A673 (cell line): ENCODE data around the gene GATAD2A. TPM values are rescaled to one million over a fixed set of nuclear protein-coding genes. Genes with fewer than 3 reads are reported as not detected.

Source experiments
- BruUV-seq: library from RNA; stranded (reverse); fragments of 400-500 nt; replicated peaks from 2 replicates; lab custom pipeline; 2021; lab: Mats Ljungman, UMichigan
- CTCF ChIA-PET: fragments of 300-600 bp; sonication (Branson Sonifier 250); formaldehyde crosslinking; loops from one replicate; lab custom pipeline; 2022; ENCODE audit warnings: antibody characterized with exemption; lab: Charles Lee
- POLR2A ChIA-PET: fragments of 300-600 bp; sonication (Branson Sonifier 250); formaldehyde crosslinking; loops from one replicate; lab custom pipeline; 2022; ENCODE audit warnings: antibody characterized with exemption; ENCODE audit not compliant: low non-redundant PET; lab: Charles Lee
- DNase-seq: peaks from one replicate; pipeline ENCODE4 v3.0.0-alpha.2; 2015; ENCODE audit warnings: low spot score
- H3K27ac ChIP-seq: fragments of 200-600 bp; sonication (generic); 2 replicates; pipeline ENCODE4 v1.5.1; 2016; ENCODE audit warnings: mixed run types, low read depth, mild to moderate bottlenecking, mixed read lengths, antibody characterized with exemption, low read length; ENCODE audit not compliant: poor library complexity, severe bottlenecking
- H3K27me3 ChIP-seq: fragments of 200-600 bp; sonication (generic); replicated peaks from 2 replicates; pipeline ENCODE4 v1.6.1; 2017; ENCODE audit warnings: mixed run types, low read depth, mild to moderate bottlenecking, mixed read lengths, antibody characterized with exemption, low read length; ENCODE audit not compliant: insufficient read depth, poor library complexity
- H3K36me3 ChIP-seq: fragments of 200-600 bp; sonication (generic); 2 replicates; pipeline ENCODE4 v1.6.1; 2016; ENCODE audit warnings: mixed run types, mild to moderate bottlenecking, mixed read lengths, antibody characterized with exemption, low read length; ENCODE audit not compliant: insufficient read depth, poor library complexity, severe bottlenecking
- H3K4me1 ChIP-seq: fragments of 200-600 bp; sonication (generic); 2 replicates; pipeline ENCODE4 v1.6.1; 2017; ENCODE audit warnings: mixed run types, mild to moderate bottlenecking, mixed read lengths, antibody characterized with exemption, low read length; ENCODE audit not compliant: insufficient read depth, poor library complexity, severe bottlenecking
- H3K4me3 ChIP-seq: fragments of 200-600 bp; sonication (generic); 2 replicates; pipeline ENCODE4 v1.5.1; 2016; ENCODE audit warnings: low read depth, mixed run types, mild to moderate bottlenecking, mixed read lengths, low read length; ENCODE audit not compliant: poor library complexity, severe bottlenecking
- H3K9me3 ChIP-seq: fragments of 200-600 bp; sonication (generic); 2 replicates; pipeline ENCODE4 v1.6.1; 2016; ENCODE audit warnings: mixed run types, low read depth, mild to moderate bottlenecking, mixed read lengths, antibody characterized with exemption, low read length; ENCODE audit not compliant: poor library complexity, severe bottlenecking
- EZH2 ChIP-seq: fragments of 200-600 bp; sonication (generic); IDR thresholded peaks from 2 replicates; pipeline ENCODE4 v1.6.1; 2017; ENCODE audit warnings: borderline replicate concordance, low read depth, mild to moderate bottlenecking, mixed read lengths, antibody characterized with exemption, low read length; ENCODE audit not compliant: poor library complexity, severe bottlenecking
- intact Hi-C: fragments of 100-400 bp; cut with micrococcal nuclease; formaldehyde crosslinking; loops from one replicate; pipeline ENCODE4 v1.10.0; 2022; ENCODE audit not compliant: unreplicated experiment
- total RNA-seq: library from RNA; stranded (reverse); gene quantifications from 2 replicates; pipeline ENCODE4 v1.2.3, GENCODE V29; 2021
- TF ChIP-seq, protein P1 (sequence below): fragments of 300-800, 200-600 bp; sonication (generic); conservative IDR thresholded peaks from 2 replicates; pipeline ENCODE4 v1.5.1; 2017; ENCODE audit warnings: low read depth, mild to moderate bottlenecking, antibody characterized with exemption, low read length, moderate library complexity, mixed read lengths

GATAD2A gene
- total RNA-seq, 1 experiment from 2014 or later, result 218 TPM

DNA sequence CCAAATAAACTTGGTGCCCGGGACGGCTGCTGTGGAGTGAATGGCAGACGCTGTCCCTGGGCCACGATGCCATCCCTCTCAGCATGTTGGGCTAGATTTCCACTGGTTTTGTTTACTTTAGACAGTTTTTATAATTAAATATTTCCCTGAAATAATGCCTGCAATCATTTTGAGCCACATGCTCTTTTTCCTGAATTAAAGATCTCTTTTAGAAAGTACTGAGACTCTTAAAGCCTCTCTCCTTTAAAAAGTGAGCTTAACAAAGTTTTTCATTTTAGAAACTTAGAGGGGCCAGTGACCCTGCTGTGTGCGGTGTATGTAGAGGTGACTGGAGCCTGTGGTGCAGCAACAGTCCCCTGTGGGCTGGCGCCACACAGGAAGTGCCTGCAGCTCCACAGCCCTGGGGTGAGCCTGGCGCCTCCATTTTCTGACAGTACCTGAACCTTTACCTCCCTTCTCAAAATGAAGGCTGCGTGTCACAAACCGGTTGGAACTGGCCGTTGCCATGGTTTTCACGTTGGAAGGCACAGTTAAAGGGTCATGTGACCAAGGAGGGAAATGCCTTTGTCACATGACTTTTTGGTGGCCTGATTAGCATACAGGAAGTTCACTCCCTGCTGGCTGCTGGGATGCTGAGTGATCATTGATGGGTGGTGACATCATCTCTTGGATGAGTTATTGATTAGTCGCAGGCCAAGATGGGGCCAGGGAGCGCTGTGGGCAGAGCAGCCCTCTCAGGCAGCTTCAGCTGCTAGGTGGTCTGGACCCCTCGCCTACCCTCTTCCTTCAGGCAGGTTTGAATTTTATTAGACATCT, 83.6 kb downstream of the GATAD2A start:
- Histone ChIP-seq H3K27ac (peak overlapping the region; percentile 91), H3K4me3 (peak overlapping the region; percentile 25), H3K27me3 (no peaks in the 10 kb centered on the region), H3K9me3 (no peaks in the 10 kb centered on the region), H3K4me1 (peaks cover 39% of the 10 kb centered on the region), H3K36me3 (peaks cover 18% of the 10 kb centered on the region)
- TF ChIP-seq EZH2, result no peak
- TF ChIP-seq, protein P1, sequence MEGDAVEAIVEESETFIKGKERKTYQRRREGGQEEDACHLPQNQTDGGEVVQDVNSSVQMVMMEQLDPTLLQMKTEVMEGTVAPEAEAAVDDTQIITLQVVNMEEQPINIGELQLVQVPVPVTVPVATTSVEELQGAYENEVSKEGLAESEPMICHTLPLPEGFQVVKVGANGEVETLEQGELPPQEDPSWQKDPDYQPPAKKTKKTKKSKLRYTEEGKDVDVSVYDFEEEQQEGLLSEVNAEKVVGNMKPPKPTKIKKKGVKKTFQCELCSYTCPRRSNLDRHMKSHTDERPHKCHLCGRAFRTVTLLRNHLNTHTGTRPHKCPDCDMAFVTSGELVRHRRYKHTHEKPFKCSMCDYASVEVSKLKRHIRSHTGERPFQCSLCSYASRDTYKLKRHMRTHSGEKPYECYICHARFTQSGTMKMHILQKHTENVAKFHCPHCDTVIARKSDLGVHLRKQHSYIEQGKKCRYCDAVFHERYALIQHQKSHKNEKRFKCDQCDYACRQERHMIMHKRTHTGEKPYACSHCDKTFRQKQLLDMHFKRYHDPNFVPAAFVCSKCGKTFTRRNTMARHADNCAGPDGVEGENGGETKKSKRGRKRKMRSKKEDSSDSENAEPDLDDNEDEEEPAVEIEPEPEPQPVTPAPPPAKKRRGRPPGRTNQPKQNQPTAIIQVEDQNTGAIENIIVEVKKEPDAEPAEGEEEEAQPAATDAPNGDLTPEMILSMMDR, result no peak
- intact Hi-C loops, result loop anchor here (2.0 to 5.0 kb wide), 2 partner anchors 122 to 342 kb away; no protein-coding TSS in a partner anchor
- ChIA-PET CTCF (no interaction called here), POLR2A (no interaction called here)
- peak; percentile 97 for DNase-seq
- TSS peak; percentile 95 for BruUV-seq

DNA sequence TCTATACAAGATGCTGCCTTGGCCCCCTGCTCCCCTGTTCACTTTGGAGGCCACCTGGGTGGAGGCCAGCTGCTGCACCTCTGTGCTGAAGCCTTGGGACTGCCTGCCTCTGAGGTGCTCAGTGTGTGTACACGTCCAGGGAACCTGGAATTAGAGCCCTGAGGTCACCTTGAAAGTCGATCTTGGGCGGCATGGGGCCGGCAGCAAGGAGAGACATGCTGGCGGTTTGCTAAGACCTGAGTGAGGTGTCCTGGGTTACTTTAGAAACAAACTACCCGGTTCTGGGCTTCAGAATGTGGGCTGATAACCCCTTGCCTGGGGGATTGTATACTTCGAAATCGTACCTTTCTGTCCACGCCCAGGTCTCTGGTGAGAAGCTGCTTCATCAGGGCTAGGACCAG, 84.3 kb downstream of the GATAD2A start:
- TF ChIP-seq EZH2, result no peak
- TF ChIP-seq, protein P1, result no peak
- intact Hi-C loops, result loop anchor here (2.0 to 5.0 kb wide), 3 partner anchors 123 to 343 kb away; no protein-coding TSS in a partner anchor
- ChIA-PET CTCF (interaction anchor here (1.0 to 2.3 kb wide), 5 partner anchors 51 to 344 kb away, joined by 3 to 6 read pairs (median 5); no protein-coding TSS in a partner anchor), POLR2A (no interaction called here)
- no peak for DNase-seq
- H3K4me3 ChIP-seq, result no peak overlapping the region
- peaks cover 25% of the 10 kb centered on the region for H3K36me3 ChIP-seq
- peak overlapping the region; percentile 91 for H3K27ac ChIP-seq
- H3K4me1 ChIP-seq, result peaks cover 42% of the 10 kb centered on the region
- H3K9me3 ChIP-seq, result no peaks in the 10 kb centered on the region
- TSS peak; percentile 12 for BruUV-seq
- H3K27me3 ChIP-seq, result no peaks in the 10 kb centered on the region

DNA sequence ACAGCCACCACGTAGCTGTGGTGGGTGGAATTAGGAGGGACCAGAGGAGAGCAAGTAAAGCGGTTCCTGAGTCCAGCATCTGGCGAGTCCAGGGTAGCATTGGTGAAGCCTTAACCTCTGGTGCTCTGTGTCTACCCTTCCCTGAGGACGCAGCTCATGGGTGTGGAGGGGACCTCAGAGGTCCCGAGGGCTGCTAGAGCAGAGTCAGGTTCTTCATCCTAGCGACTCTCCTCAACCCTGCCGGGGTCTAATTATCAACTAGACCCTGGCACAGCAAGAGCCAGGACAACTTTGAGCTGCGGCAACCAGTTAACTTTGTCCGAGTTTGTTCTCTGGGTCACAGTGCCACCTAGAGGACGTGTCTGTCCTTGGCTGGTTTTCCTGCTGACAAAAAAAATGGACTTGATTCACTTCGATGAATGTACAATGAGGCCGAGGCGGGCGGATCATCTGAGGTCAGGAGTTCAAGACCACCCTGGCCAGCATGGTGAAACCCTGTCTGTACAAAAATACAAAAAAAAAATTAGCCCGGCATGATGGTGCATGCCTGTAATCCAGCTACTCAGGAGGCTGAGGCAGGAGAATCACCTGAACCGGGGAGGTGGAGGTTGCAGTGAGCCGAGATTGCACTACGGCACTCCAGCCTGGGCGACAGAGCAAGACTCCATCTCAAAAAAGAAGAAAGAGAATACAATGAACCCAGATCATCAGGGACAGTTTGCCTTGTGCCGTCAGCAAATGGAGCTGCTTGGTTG, 84.9 kb downstream of the GATAD2A start:
- Histone ChIP-seq H3K4me3 (no peak overlapping the region), H3K36me3 (peaks cover 26% of the 10 kb centered on the region), H3K27ac (peak overlapping the region; percentile 91), H3K9me3 (no peaks in the 10 kb centered on the region), H3K4me1 (peaks cover 42% of the 10 kb centered on the region), H3K27me3 (no peaks in the 10 kb centered on the region)
- peak; percentile 86 for DNase-seq
- intact Hi-C loops, result loop anchor here (5.0 kb wide), 1 partner anchor 303 kb away; no protein-coding TSS in a partner anchor
- no peak for TF ChIP-seq EZH2
- TF ChIP-seq, protein P1, result peak; percentile 85
- POLR2A ChIA-PET, result interaction anchor here (0.7 kb wide), 1 partner anchor 121 kb away, joined by 3 read pairs; no protein-coding TSS in a partner anchor
- BruUV-seq, result no TSS peak
- CTCF ChIA-PET, result interaction anchor here (0.7 to 2.3 kb wide), 7 partner anchors 51 to 344 kb away, joined by 3 to 6 read pairs (median 4); no protein-coding TSS in a partner anchor
